Lower leg skin (tissue), 4 donors: ENCODE measurements around the gene SPINK9. TPM values are rescaled to one million over a fixed set of nuclear protein-coding genes. Genes with fewer than 3 reads are reported as not detected.

Source experiments
- DNase-seq, 2 donors: peaks; one replicate each; pipeline ENCODE4 v3.0.0-alpha.2; 2019; ENCODE audit warnings: low spot score in 2 of 2
- H3K4me3 ChIP-seq: fragments of 200-600 bp; sonication (generic); 2 replicates; pipeline ENCODE4 v1.5.1; 2017; ENCODE audit warnings: mild to moderate bottlenecking, low read depth; ENCODE audit not compliant: poor library complexity, severe bottlenecking
- POLR2A ChIP-seq, 2 donors: fragments of 450-650 bp; IDR thresholded peaks; one replicate each; pipeline ENCODE4 v1.6.1; 2016 to 2017; ENCODE audit warnings: antibody characterized with exemption in 2 of 2, mild to moderate bottlenecking in 1 of 2, moderate library complexity in 1 of 2
- WGBS, 2 donors: methylation state at CpG; one replicate each; pipeline ENCODE4 v1.1.5; 2018; 5-methylcytosine and 5-hydroxymethylcytosine counted together
- intact Hi-C: fragments of 100-400 bp; cut with DNase I; formaldehyde crosslinking; loops from one replicate; pipeline ENCODE4 v1.15.0; 2023; ENCODE audit warnings: low total_unique reads
- total RNA-seq, 4 donors: library from RNA; depleted of rRNA; stranded (reverse); fragments of >200 nt; gene quantifications; one replicate each; pipeline ENCODE4 v1.1.0, GENCODE V29; 2016
- TF ChIP-seq, protein P1 (sequence below), 3 donors: fragments of 450-650 bp; IDR thresholded peaks; one replicate each; pipeline ENCODE4 v1.5.1; 2016; ENCODE audit warnings: antibody characterized with exemption in 3 of 3, mild to moderate bottlenecking in 3 of 3, moderate library complexity in 2 of 3

SPINK9 gene
- total RNA-seq, 4 donors from 2014 or later, result not detected

DNA sequence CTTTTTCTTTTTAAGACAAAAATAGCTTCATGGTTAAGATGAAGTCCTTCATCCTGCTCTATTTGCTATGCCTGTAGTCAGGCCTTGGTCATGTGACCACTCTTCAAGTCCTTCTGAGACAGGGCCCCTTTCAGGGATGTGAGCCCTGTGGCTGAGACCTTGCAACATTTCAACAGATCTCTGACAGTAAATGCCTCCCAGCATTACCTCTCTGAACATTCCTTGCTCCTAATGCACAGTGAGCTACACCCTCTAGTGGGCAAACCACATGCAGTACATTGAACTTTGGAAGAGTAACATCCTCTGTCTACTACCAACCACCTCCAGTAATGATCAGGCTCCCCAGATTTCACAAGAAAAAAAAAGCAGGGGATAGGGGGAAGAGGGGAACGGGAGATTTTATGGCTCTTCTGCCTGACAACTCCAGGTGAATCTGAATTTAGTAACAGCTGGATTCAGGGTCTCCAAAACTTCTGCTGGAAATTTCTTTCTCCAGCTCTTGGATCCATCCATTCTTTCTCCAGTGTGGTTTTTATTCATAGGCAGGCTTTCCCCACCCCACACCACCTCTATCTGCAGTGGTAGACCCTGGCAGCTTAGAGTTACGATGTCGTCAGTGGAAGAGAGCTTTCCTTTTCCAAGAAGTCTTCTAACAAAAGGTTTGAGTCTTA is 39.5 kb downstream of the SPINK9 start:
- no peak overlapping the region for H3K4me3 ChIP-seq
- no peak for TF ChIP-seq POLR2A (IDR thresholded peaks at IDR 0.05)
- TF ChIP-seq, protein P1, sequence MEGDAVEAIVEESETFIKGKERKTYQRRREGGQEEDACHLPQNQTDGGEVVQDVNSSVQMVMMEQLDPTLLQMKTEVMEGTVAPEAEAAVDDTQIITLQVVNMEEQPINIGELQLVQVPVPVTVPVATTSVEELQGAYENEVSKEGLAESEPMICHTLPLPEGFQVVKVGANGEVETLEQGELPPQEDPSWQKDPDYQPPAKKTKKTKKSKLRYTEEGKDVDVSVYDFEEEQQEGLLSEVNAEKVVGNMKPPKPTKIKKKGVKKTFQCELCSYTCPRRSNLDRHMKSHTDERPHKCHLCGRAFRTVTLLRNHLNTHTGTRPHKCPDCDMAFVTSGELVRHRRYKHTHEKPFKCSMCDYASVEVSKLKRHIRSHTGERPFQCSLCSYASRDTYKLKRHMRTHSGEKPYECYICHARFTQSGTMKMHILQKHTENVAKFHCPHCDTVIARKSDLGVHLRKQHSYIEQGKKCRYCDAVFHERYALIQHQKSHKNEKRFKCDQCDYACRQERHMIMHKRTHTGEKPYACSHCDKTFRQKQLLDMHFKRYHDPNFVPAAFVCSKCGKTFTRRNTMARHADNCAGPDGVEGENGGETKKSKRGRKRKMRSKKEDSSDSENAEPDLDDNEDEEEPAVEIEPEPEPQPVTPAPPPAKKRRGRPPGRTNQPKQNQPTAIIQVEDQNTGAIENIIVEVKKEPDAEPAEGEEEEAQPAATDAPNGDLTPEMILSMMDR (IDR thresholded peaks at IDR 0.05), result no peak
- DNase-seq, result peak in 1 of 2 donors; percentile 28
- WGBS, 2 donors, result 69 to 79% methylated on average over 3 of the region's 3 CpGs
- intact Hi-C loops, result no loop called here

DNA sequence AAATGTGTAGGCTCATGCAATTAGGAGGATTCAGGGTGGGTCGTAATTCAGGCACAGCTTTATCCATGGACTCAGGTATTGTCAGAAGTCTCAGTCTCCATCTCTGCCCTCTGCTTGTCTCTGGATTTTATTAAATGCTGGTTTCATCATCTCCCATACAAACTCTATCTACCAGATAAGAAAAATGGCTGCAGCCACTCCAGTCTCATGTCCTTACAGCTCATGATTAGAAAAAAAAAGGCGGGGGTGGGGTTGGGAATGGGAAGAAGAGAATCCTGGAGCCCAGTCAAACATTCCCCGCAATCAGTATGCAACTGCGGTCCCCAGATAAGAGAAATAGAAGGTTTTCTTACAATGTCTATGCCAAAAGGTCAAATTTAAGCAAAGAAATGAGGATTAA is 40.8 kb downstream of the SPINK9 start:
- intact Hi-C loops, result no loop called here
- 94% methylated on average over 4 of the region's 4 CpGs for WGBS, 2 donors
- no peak for DNase-seq
- TF ChIP-seq POLR2A (IDR thresholded peaks at IDR 0.05), result no peak
- TF ChIP-seq, protein P1 (IDR thresholded peaks at IDR 0.05), result no peak
- no peak overlapping the region for H3K4me3 ChIP-seq

DNA sequence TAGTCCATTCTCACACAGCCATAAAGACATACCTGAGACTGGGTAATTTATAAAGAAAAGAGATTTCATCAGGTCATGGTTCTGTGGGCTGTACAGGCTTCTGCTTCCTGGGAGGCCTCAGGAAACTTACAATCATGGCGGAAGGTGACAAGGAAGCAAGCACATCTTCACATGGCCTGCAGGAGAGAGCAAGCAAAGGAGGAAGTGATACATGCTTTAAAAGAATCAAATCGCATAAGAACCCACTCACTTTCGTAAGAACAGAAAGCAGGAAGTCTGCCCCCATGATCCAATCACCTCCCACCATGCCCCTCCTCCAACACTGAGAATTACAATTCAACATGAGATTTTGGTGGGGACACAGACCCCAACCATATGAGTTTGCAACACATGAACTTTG is 43.3 kb downstream of the SPINK9 start:
- WGBS, 2 donors, result 90% methylated on average over 3 of the region's 3 CpGs
- TF ChIP-seq POLR2A (IDR thresholded peaks at IDR 0.05), result no peak
- TF ChIP-seq, protein P1 (IDR thresholded peaks at IDR 0.05), result no peak
- intact Hi-C loops, result no loop called here

DNA sequence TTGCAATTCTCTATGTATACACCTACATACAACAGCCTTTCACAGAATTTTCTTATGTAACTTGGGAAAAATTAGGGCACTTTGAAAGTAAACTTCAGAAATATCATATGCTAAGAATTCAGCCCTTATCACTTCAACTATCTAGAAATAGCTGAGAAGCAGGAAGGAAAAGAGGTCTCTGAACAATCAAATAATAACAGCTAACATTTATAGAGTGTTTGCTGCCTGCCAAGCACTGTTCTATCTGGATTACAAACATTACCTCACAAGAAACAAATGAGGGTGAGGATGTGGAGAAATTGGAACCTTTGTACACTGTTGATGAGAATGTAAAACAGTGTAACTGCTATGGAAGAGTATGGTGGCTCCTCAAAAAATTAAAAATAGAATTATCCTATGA is 44.0 kb downstream of the SPINK9 start:
- intact Hi-C loops, result no loop called here
- TF ChIP-seq POLR2A (IDR thresholded peaks at IDR 0.05), result no peak
- TF ChIP-seq, protein P1 (IDR thresholded peaks at IDR 0.05), result no peak
- no peak overlapping the region for H3K4me3 ChIP-seq
- DNase-seq, result no peak

More for the DNA sequence above, 43.3 kb downstream of the SPINK9 start:
- DNase-seq, result no peak
- no peak overlapping the region for H3K4me3 ChIP-seq

DNA sequence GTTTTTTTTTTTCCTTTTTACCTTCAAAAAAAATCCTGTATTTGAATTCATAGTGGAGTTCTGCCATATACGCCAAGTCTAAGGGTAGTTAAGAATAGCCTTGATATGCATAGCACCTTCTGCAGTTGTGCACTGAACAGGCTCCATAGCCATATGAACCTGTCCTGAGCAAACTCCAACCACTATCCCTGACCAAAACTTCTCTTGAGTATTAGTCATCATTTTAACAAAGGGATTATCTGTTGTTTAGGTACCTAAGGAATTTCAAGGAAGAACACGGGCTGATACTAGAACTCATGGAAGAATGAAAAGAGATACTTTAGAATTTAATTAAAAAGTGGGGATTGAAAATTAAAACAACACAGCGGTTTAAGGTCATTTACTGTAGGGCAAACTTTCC is 46.5 kb downstream of the SPINK9 start:
- DNase-seq, result no peak
- TF ChIP-seq POLR2A (IDR thresholded peaks at IDR 0.05), result no peak
- TF ChIP-seq, protein P1 (IDR thresholded peaks at IDR 0.05), result no peak
- no peak overlapping the region for H3K4me3 ChIP-seq
- 92 to 96% methylated on average over 3 of the region's 3 CpGs for WGBS, 2 donors
- intact Hi-C loops, result no loop called here

DNA sequence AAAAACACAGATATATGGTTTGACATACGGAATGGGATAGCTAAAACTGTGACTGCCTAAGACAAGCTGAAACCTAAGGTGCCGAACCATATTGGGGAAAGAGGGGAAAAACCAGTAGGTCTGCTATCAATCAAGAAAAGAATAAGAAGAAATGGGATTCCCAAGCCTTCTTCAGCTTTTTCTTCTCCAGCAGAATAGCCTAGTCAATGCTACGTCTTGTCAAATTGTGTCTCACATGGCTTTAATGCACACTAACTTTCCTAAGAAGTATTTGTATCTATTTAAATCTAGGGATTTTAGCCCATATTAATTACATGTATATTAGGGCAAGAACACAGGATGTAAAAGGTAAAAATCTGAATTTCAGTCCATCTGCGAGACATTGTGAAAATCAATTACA is 47.6 kb downstream of the SPINK9 start:
- intact Hi-C loops, result no loop called here
- no peak for TF ChIP-seq POLR2A (IDR thresholded peaks at IDR 0.05)
- TF ChIP-seq, protein P1 (IDR thresholded peaks at IDR 0.05), result no peak
- DNase-seq, result no peak
- WGBS, 2 donors, result 37 to 42% methylated on average over 4 of the region's 4 CpGs
- peak overlapping the region; percentile 87 for H3K4me3 ChIP-seq
